GM19240 (cell line): ENCODE results near the gene ELOVL6.
"Not testable (repeated sequence)": the region's sequence is repeated elsewhere in the genome, so short reads cannot be mapped to it uniquely, and the experiment has no call there.

Experiments
- DNase-seq: peaks from one replicate; pipeline ENCODE4 v3.0.0; 2011; ENCODE audit warnings: low spot score; ENCODE audit not compliant: insufficient read length

The ELOVL6 gene

GRCh38 chr4:110163327-110164069 is 34.9 kb downstream of the ELOVL6 start:
- DNase-seq: no peak

- no peak for DNase-seq
Measured at GRCh38 chr4:110160618-110161017, 37.8 kb downstream of the ELOVL6 start.

- no peak for DNase-seq
Measured at GRCh38 chr4:110159541-110159940, 38.9 kb downstream of the ELOVL6 start.

GRCh38 chr4:110157580-110157979 is 40.8 kb downstream of the ELOVL6 start:
- DNase-seq: no peak

- DNase-seq: not testable (repeated sequence)
Measured at GRCh38 chr4:110157166-110157565, 41.2 kb downstream of the ELOVL6 start.

GRCh38 chr4:110156442-110156841 is 42.0 kb downstream of the ELOVL6 start:
- DNase-seq: no peak

- no peak for DNase-seq
Measured at GRCh38 chr4:110155654-110156053, 42.8 kb downstream of the ELOVL6 start.

GRCh38 chr4:110154582-110154981 is 43.8 kb downstream of the ELOVL6 start:
- DNase-seq: no peak

GRCh38 chr4:110152386-110152785 is 46.0 kb downstream of the ELOVL6 start:
- DNase-seq: no peak

- no peak for DNase-seq
Measured at GRCh38 chr4:110149089-110149488, 49.3 kb downstream of the ELOVL6 start.

- no peak for DNase-seq
Measured at GRCh38 chr4:110142461-110142860, 56.0 kb downstream of the ELOVL6 start.

GRCh38 chr4:110139815-110140214 is 58.6 kb downstream of the ELOVL6 start:
- DNase-seq: no peak

GRCh38 chr4:110139111-110139510 is 59.3 kb downstream of the ELOVL6 start:
- DNase-seq: no peak

- no peak for DNase-seq
Measured at GRCh38 chr4:110138551-110138950, 59.9 kb downstream of the ELOVL6 start.

GRCh38 chr4:110137829-110138228 is 60.6 kb downstream of the ELOVL6 start:
- DNase-seq: no peak

GRCh38 chr4:110135523-110135922 is 62.9 kb downstream of the ELOVL6 start:
- no peak for DNase-seq

GRCh38 chr4:110135076-110135475 is 63.3 kb downstream of the ELOVL6 start:
- DNase-seq: no peak

GRCh38 chr4:110134269-110134869 is 64.0 kb downstream of the ELOVL6 start:
- no peak for DNase-seq

GRCh38 chr4:110132816-110133719 is 65.3 kb downstream of the ELOVL6 start:
- DNase-seq: no peak

GRCh38 chr4:110131916-110132315 is 66.5 kb downstream of the ELOVL6 start:
- DNase-seq: no peak

GRCh38 chr4:110130576-110131358 is 67.6 kb downstream of the ELOVL6 start:
- DNase-seq: no peak
